Hematopoietic multipotent progenitor cell treated with erythropoietin and hydrocortisone succinate and interleukin-3 and kit ligand, for 17 days (in vitro differentiated cells): ENCODE results near the gene SLC25A12.
"Not testable (repeated sequence)": the region's sequence is repeated elsewhere in the genome, so short reads cannot be mapped to it uniquely, and the experiment has no call there.

ENCODE experiments used
- DNase-seq: peaks from one replicate; pipeline ENCODE4 v3.0.0-alpha.2; 2015; ENCODE audit warnings: low spot score

Gene SLC25A12

DNA sequence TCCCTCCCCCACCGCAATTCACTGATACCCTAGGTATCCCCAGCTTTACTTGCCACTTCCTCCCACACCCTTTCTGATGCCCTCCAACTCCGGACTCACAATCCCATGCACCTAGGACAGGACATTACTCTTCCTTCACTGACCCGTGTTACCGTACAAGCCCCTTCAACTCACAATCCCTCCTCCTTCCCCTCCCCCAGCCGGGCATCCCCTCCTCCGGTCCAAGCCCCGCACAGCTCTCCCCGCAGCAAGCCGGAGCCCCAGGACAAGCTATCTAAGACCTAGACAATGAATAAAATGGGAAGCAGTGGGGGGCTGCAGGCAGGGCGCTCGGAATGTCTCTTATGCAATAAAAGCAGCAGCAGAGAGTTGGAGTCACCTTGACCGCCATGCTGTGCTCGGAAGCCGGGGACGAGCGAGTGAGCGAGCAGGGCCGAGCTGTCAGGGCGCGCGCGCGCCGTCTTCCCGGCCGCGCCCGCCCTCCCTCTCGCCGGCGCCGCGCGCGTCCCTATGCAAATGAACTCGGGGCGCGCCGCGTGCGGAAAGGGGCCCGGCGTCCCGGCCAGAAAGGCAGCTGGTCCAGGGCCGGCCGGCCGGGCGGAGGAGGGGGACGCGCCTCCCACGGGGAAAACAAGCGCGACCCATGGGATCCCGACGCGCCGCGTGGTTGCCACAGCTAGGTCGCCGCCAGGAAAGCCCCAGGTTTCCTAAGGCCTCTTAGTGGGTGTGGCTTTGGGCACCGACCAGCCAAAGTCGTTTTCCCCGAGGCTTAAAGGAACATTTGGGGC, at the start of gene SLC25A12:
Gene SLC25A12 (minus strand): TSS at position 421 of the 788 bp plus-strand sequence. CDS start 30 bp downstream, at position 391.
- DNase-seq: peak; percentile 57

DNA sequence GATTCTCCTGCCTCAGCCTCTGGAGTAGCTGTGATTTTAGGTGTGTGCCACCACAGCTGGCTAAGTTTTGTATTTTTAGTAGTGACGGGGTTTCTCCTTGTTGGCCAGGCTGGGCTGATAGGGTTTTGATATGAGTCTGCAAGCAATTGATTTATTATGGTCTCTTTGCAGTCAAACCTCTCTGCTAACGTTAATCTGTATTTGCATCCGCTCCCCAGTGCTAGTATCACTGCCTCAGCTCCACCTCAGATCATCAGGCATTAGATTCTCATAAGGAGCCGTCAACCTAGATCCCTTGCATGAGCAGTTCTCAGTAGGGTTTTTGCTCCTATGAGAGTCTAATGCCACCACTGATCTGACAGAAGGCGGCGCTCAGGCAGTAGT, 47.3 kb upstream of the SLC25A12 start:
- DNase-seq: no peak

DNA sequence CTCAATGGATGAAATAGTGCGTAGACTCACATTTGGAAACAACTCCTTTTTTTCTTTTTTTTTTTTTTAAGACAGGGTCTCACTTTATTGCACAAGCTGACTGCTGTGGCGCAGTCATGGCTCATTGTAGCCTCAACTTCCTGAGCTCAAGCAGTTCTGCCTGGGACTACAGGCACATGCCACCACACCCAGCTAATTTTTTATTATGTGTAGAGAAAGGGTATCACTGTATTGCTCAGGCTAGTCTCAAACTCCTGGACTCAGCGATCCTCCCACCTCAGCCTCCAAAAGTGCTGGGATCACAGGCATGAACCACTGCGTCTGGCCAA, 45.7 kb upstream of the SLC25A12 start:
- DNase-seq: no peak

DNA sequence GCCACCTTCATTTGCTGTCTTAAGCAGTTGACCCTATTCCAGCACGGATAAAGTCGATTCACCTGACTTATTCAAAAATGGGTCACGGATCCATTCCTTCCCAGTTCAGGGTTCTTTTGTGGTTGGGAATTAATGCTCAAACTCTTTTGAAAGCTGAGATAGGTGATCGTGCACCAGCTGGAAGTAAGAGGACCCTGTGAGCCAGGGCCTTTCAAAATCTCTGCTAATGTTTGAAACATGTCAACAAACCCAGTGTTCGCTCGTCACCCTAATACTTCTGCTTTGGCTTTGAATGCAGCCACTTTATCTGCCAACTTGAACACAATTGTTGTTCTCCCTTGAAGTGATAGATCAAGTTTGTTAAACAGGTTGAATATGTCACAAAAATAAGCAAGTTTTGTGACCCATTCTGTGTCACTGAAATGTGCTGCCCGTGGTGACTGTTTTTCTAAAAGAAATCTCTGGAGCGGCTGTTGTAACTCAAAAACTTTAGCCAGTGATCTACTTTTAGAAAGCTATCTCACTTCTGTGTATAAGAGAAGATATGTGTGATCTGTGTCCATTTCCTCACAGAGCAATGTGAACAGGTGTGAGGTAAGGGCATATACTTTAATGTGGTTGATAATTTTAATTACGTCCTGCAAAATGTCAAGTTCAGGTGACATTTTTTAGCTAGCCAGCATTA, 45.2 kb upstream of the SLC25A12 start:
- no peak for DNase-seq

- no peak for DNase-seq
Measured at GRCh38 chr2:171930385-171930784, 36.3 kb upstream of the SLC25A12 start.

DNA sequence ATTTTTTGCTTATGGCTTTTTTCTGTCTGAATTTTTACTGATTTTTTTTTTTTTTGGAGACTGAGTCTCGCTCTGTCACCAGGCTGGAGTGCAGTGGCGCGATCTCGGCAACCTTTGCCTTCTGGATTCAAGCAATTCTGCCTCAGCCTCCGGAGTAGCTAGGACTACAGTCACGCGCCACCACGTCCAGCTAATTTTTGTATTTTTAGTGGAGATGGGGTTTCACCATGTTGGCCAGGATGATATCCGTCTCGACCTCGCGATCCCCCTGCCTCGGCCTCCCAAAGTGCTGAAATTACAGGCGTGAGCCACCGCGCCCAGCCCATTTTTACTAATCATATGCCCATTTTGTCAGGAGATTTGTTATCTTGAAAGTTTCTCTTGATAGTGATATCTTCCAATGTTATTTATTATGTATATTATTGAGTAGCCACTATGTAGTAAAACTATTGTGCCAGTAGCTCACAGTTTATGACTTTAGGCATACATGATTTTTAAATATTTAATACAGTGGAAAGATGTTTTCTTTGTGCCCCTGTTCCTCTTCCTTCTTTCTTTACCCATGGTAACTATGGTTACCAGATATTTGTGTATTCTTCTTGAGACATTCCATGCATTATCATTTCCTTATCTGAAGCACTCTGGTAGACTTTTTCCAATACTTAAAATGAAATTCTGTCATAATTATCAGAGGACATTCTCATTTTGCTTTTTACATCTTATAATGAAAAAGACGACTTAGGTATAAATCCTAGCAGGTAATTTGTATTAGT, 30.3 kb upstream of the SLC25A12 start:
- no peak for DNase-seq

DNA sequence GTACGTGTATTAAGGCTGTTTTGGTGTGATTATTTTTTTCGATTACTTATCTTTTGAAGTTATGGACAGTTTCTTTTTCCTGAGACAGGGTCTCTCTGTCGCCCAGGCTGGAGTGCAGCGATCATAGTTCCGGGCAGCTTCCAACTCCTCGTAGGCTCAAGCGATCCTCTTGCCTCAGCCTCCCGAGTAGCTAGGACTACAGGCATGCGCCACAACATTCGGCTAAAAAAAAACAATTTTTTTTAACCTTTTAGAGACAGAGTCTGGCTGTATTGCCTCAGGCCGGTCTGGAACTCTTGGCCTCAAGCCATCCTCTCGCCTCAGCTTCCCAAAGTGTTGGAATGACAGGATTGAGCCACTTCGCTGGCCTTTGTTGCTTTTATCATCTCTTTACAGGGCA, 29.2 kb upstream of the SLC25A12 start:
- DNase-seq: no peak

DNA sequence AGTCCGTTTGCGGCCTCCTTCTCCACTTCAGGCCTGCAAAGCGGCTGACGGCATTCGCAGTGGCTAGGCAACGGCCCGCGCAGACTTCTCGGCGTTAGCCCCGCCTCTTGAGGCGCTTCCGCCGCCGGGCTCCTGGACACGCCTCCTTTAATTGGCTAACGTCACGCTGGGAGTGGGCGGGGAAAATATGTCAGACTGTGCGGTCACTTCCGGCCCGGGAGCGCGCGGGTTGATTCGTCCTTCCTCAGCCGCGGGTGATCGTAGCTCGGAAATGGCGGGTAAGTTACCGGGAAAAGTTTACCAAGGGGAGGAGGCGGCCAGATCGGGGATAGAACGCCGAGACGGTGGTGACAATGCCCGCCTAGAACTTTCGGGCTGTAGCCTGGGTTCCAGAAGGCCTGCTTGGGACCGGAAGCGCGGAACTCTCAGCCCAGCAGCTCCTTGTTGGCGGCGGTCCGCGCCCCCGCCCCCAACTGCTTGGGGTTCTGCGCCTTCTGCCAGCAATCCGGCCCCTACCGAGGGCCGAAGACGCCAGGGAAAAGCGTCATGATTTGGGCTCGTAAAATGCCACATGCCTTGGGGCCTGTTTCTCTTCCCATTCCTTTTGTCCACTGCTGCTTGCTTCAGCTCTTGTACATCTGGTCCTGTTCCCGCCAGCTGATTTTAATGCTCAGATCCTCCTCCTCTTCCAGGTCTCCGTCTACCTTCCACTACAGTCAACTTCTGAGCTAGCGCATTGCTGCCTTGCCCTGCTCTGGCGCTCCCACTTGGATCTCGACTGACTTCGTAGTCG, 28.4 kb upstream of the SLC25A12 start, which contains the start of gene HAT1:
Gene HAT1 (plus strand): TSS at position 232 of the 793 bp plus-strand sequence. CDS start 40 bp downstream, at position 272.
- DNase-seq: peak; percentile 97

- no peak for DNase-seq
Measured at GRCh38 chr2:171921970-171922229, 27.9 kb upstream of the SLC25A12 start.

DNA sequence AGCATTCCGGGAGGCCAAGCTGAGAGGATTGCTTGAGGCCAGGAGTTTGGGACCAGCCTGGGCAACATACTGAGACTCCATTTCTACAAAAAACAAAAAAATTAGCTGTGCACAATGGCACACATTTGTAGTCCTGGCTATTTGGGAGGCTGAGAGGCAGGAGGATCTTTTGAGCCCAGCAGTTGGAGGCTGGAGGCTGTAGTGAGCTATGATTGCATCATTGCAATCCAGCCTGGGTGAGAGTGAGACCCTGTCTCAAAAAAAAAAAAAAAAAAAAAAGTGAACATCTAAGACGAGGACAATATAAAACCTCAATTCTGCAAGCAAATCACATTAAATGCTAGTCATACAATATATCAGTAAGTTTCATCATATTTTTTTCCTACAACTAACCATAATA, 25.4 kb upstream of the SLC25A12 start:
- no peak for DNase-seq

DNA sequence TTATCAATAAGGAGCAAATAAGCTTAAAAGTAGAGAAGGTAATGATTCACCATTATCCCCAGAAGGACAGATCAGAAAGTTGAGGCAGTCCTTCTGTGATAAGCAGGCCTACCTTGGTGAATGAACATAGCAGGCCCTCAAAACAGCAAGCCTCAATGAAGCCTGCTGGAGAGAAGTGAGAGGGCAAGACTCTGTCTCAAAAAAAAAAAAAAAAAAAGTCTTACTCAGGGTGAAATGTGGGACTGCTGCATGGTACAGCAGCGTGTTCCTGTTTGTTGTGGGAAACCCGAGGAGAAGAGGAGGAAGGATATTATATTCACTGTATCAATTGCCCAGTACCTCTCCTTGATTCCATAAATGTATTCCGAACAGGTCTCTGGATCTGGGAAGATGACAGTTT, 19.5 kb upstream of the SLC25A12 start:
- no peak for DNase-seq

GRCh38 chr2:171910494-171910893, 16.4 kb upstream of the SLC25A12 start:
- DNase-seq: no peak

DNA sequence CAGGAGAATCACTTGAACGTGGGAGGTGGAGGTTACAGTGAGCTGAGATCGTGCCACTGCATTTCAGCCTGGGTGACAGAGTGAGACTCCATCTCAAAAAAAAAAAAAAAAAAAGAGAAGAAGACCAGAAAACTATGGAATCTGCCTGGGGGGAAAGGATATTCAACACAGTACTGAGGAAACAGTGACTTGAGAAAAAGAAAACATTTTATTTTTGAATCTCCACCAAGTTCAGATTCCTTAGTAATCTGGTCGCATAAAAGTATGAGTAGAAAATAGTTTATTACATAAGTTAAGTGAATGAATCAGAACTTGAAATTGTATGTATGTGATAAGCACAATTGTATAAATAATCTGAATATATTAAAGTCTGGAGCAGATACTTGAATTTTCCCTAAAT, 15.2 kb upstream of the SLC25A12 start:
- no peak for DNase-seq

DNA sequence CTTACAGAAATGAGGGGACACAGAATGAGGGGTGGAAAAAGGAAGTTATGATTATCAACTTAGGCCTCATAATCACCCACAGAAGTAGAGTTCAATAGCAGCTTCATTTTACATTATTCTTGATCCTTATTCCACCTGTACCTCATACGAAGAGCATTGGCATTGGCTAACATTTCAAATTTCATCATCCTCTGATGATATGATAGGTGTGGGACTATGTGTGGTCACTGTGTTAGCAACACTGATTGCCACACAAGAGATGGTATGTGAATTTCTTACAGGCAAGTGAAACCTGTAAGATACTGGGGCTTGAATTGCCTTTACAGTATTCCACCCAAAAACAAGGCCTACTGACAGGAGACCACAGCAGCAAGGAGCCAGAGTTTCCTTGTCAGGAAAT, 14.2 kb upstream of the SLC25A12 start:
- no peak for DNase-seq

- no peak for DNase-seq
Measured at GRCh38 chr2:171902840-171903420, 8.9 kb upstream of the SLC25A12 start.

DNA sequence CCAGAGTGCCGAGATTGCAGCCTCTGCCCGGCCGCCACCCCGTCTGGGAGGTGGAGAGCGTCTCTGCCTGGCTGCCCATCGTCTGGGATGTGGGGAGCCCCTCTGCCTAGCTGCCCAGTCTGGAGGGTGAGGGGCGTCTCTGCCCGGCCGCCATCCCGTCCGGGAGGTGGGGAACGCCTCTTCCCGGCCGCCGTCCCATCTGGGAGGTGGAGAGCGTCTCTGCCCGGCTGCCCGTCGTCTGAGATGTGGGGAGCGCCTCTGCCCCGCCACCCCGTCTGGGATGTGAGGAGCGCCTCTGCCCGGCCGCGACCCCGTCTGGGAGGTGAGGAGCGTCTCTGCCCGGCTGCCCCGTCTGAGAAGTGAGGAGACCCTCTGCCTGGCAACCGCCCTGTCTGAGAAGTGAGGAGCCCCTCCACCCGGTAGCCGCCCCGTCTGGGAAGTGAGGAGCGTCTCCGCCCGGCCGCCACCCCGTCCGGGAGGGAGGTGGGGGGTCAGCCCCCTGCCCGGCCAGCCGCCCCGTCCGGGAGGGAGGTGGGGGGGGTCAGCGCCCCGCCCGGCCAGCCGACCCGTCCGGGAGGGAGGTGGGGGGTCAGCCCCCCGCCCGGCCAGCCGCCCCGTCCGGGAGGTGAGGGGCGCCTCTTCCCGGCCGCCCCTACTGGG, 5.7 kb upstream of the SLC25A12 start:
- DNase-seq: not testable (repeated sequence)

DNA sequence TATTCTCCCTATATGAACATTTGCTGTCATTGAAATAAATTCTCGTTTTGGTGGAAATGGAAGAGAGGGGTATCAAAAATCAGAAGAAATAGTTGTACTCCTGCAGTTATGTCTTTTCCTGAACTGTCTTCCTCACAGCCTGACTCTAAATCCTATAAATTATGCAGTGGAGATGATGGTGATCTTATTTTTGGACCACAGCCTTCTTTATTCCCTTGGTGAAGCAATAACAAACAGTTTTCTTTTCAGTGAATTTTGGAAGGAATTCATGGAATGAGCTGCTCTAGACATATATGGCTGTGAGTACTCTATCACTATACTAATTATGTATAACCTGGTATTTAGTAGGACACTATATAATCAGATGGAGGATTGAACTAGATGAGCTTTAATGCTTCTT, 1.7 kb upstream of the SLC25A12 start:
- DNase-seq: no peak

DNA sequence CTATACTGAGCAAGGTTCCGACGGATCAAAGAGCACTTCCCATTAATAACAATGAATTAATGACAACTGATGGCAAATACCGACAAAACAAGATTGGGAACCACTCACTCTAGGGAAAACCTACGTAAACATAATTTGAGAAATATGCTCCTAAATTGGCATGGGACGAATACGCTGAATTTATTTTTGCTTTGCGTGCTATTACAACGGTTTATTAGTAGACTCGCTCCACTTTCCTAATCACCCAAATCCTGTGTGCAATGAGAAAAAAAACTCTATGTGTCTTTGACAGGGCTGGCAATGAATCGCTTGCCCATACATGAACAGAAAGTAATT, 536 bp upstream of the SLC25A12 start:
- no peak for DNase-seq

DNA sequence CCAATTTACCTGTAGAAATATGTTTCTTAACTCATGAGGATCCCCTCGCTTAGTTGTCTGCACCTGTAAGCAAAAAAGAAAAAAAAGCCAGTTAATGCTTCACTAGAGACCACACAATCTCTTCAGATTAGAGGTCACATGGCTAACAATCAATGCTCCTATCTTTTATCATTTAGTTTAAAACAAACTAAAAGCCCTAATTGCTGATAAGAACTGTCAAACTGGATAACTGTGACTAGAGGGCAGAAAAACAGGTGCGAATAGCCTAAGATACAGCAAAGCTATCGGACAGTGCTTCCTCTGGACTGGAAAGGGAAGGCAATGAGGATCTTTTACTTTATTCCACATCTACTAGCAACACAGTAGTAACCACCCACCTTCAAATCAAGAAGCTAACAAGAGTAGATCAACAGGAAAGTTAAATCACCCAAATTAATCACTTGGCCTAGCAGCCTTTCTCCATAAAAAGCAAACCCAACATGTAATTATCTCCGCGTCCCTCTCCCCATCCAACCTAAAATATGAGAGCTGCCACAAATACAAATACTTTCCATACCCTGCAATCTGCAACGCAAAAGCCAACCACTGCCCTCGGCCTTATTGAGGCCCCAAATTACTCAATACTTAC, 734 bp downstream of the SLC25A12 start:
- no peak for DNase-seq

- DNase-seq: no peak
Measured at GRCh38 chr2:171889808-171890207, 4.2 kb downstream of the SLC25A12 start.

GRCh38 chr2:171889333-171889732, 4.7 kb downstream of the SLC25A12 start:
- no peak for DNase-seq
